Keratinocyte (primary cell): ENCODE data around the gene AP1S3.

ENCODE experiments used
- CTCF ChIP-seq, 3 experiments: IDR thresholded peaks in 1 of 3; conservative IDR thresholded peaks in 1 of 3; optimal IDR thresholded peaks in 1 of 3; 2 replicates in 2 of 3; 3 replicates in 1 of 3; pipeline versions ENCODE3 to v1.5.1; 2011; ENCODE audit warnings: low read length in 3 of 3, mild to moderate bottlenecking in 3 of 3, moderate library complexity in 2 of 3, control low read depth in 1 of 3, inconsistent platforms in 1 of 3; ENCODE audit not compliant: insufficient read depth in 2 of 3; ENCODE audit errors: extremely low read depth in 1 of 3
- EZH2 ChIP-seq: IDR thresholded peaks from one replicate; pipeline ENCODE4 v1.6.1; 2012; ENCODE audit warnings: inconsistent platforms, mild to moderate bottlenecking, low read length, moderate library complexity

- TF ChIP-seq CTCF (optimal IDR thresholded peaks at IDR 0.05 in 1 of 3, IDR thresholded peaks at IDR 0.05 in 1 of 3, conservative IDR thresholded peaks at IDR 0.05 in 1 of 3; ENCODE audit: extremely low read depth in 1 of 3, insufficient read depth in 2 of 3, low read length in 3 of 3) (no peak), EZH2 (no peak)
Measured at GRCh38 chr2:223832241-223832903, 5.0 kb downstream of the AP1S3 start.
